SKM-1 treated with dmso at 0.1 percent for 144 hours (cell line): ENCODE measurements around the gene ADCY3.
A peak's percentile ranks its signal among the peaks of the same experiment; 100 is the strongest.

Experiments used
- DNase-seq: peaks from one replicate; lab custom pipeline; 2025; ENCODE audit not compliant: unreplicated experiment; lab: John Stamatoyannopoulos, UW

The ADCY3 gene

GRCh38 chr2:24926220-24926601 is 6.2 kb upstream of the ADCY3 start:
- DNase-seq: no peak

GRCh38 chr2:24925815-24926214 is 5.8 kb upstream of the ADCY3 start:
- no peak for DNase-seq

GRCh38 chr2:24924732-24925131 is 4.7 kb upstream of the ADCY3 start:
- DNase-seq: no peak

GRCh38 chr2:24924266-24924665 is 4.2 kb upstream of the ADCY3 start:
- DNase-seq: no peak

GRCh38 chr2:24923106-24923505 is 3.1 kb upstream of the ADCY3 start:
- DNase-seq: no peak

GRCh38 chr2:24922556-24922955 is 2.5 kb upstream of the ADCY3 start:
- DNase-seq: no peak

GRCh38 chr2:24920809-24921441 is 888 bp upstream of the ADCY3 start:
- no peak for DNase-seq

GRCh38 chr2:24919506-24920097 is 435 bp downstream of the ADCY3 start:
- no peak for DNase-seq

- peak; percentile 24 for DNase-seq
Observed at GRCh38 chr2:24919037-24919505, 966 bp downstream of the ADCY3 start.

- DNase-seq: no peak
Observed at GRCh38 chr2:24918326-24919036, 1.6 kb downstream of the ADCY3 start.

GRCh38 chr2:24917731-24918325 is 2.2 kb downstream of the ADCY3 start:
- DNase-seq: no peak

GRCh38 chr2:24917086-24917485 is 3.0 kb downstream of the ADCY3 start:
- DNase-seq: no peak

GRCh38 chr2:24915796-24916195 is 4.2 kb downstream of the ADCY3 start:
- DNase-seq: no peak

- no peak for DNase-seq
Observed at GRCh38 chr2:24915175-24915574, 4.9 kb downstream of the ADCY3 start.

- no peak for DNase-seq
Observed at GRCh38 chr2:24914713-24915112, 5.3 kb downstream of the ADCY3 start.

- no peak for DNase-seq
Observed at GRCh38 chr2:24913911-24914310, 6.1 kb downstream of the ADCY3 start.

GRCh38 chr2:24912986-24913385 is 7.1 kb downstream of the ADCY3 start:
- DNase-seq: no peak

- DNase-seq: no peak
Observed at GRCh38 chr2:24912523-24912922, 7.5 kb downstream of the ADCY3 start.

GRCh38 chr2:24910245-24910644 is 9.8 kb downstream of the ADCY3 start:
- no peak for DNase-seq

- DNase-seq: no peak
Observed at GRCh38 chr2:24909555-24910177, 10.4 kb downstream of the ADCY3 start.

GRCh38 chr2:24908461-24908901 is 11.6 kb downstream of the ADCY3 start:
- no peak for DNase-seq
